OCI-M2 (cell line): Measurements from ENCODE around the gene ACSF3.

Experiments used
- DNase-seq: peaks from one replicate; lab custom pipeline; 2025; ENCODE audit not compliant: unreplicated experiment; lab: John Stamatoyannopoulos, UW

The ACSF3 gene

DNA sequence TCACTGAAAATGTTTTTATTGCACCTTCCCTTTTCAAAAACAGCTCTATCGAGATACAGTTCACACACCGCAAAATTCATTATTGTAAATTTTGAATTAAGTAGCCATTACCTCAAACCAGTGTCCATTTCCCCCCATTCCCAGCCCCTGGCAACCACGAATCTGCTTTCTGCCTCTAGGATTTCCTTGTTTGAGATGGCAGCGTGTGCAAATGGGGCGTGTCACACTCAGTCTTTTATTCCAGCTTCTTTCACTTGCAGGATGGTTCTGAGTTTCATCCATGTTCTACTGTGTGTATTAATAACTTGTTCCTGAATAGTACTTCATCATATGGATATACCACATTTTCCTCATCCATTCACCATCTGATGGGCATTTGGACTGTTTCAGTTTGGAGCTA, 14.8 kb downstream of the ACSF3 start:
- no peak for DNase-seq

DNA sequence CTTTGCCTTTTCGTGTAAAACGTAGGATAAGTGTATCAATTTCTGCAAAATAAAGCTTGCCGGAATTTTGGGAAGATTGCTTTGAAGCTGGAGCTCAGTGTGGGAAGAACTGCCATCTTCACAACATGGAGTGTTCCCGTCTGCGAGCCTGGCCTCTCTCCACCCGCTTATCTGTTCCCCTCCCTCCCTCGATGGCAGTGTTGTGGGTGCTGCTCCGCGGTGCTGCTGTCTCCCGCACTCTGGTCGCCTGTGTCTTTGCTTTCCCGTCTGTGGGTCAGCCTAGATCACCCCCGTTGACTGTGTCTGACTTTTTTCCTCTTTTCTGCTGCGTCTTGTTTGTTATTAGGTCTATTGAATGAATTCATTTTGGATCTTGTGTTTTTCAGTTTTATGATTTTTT, 17.0 kb downstream of the ACSF3 start:
- DNase-seq: no peak

DNA sequence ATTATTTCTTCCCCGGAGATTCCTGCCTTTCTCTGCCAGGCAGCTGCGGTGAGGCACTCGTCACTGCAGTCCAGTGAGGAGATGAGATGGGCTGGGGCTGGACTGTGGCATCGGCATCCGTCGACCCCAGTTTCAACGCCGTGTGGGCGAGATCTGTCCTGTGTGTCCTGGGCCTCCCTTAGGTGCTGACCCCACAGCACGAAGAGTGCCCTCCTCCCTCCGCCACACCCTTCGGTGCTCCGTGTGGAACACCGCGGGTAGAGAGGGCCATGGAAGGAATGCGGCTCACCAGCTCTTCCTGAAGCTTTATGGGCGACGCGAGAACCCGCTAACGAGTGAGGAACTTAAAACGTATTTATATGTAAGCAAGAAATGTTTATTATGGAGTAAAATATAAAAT, 17.6 kb downstream of the ACSF3 start:
- no peak for DNase-seq

DNA sequence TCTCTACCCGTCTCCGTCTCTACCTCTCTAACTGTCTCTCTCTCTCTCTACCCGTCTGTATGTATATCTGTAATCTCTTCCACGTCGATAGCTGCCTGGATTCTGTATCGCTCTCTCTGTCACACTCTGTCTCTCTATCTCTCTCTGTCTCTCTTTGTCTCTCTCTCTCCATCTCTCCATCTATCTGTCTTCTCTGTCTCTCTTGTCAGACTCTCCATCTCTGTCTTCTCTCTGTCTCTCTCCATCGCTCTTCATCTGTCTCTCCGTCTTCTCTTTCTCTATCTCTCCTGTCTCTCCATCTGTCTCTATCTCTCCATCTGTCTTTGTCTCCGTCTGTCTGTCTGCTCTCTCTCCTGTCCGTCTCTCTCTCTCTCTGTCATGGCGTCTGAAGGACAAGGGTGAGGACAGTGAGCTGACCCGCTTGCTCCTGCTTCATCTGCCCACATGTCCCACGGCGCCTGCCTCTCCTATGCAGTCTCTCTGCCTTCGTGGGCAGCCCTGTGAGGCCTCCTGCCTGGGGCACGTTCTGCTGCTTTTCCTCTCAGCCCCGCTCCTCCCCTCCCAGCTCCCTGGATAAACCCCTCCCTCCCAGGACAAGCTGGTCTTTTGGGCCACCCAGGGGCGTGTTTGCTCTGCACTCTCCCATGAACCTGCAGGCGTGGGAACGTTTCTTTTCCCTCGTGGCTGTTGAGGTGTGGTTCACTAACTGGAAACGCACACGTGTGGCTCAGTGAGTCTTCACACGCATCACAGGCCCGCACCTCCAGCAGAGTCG, 18.9 kb downstream of the ACSF3 start:
- no peak for DNase-seq

DNA sequence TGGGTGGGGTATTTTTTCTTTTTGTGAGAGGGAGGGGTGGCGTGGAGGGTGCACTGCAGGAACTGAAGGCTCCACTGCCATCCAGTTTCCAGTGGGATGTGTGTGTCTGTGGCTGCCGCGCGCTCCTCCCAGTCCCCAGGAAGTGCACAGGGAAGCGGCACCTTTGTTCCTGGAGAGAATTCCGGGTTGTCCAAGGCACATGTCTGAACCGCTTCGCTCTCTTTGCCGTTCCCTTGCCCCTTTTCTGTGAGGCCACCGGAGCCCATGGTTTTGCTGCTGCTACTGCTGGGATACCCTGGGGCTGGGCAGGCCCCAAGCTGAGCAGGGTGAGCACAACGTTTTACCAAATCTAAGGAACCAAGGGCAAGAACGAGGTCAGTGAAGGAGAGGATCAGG, 19.5 kb downstream of the ACSF3 start:
- no peak for DNase-seq

DNA sequence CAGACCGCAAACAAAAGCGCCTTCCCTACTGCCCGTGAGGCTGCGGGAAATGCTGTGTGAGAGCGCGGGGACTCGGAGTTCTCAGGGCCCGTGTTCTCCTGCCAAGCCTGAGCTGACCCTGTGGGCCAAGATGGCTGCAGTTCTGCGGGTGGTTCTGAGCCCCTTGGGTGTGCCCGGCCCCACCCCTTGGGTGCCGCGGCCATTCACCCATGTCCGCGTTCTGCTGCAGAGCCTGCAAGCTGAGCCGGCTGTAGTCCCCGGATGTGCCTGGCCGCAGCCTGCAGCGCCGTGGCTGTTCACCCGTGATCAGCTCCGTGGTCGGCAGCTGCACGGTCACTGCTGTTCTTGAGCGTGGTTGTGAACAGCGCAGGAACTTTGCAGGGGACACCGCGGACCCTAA, 20.0 kb downstream of the ACSF3 start:
- no peak for DNase-seq

DNA sequence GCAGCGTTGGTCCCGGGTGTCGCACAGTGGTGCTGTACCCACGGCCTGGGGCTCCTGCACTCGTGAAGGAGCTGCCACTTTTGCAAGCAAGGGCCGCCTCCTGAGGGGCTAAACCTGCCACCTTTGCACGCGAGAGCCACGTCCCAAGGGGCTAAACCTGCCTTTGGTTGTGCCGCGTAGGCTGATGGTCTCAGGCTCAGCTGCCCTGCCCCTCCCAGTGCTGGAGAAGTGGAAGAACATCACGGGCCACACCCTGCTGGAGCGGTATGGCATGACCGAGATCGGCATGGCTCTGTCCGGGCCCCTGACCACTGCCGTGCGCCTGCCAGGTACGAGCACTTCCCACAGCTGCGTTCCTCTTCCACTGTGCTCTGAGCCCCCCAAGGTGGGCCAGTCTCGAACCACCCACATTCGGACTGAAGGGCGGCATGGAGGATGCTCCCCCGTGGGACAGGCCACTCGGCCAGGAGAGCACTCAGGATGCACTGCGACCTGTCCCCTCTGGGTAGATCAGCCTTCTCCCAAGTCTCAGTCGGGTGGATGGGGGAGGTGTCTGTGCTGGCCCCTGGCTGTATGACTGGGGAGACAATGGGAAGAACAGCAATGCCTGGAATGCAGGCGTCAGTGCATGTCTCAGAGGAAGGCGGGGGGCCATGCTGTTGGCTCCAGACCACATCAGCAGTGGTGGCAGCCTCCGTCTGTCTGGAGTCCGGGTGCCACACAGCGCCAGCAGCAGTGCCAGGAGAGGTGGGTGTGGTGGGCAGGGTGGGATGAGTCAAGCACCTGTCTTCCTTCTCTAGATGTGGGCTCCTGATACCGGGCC, 20.7 kb downstream of the ACSF3 start:
- DNase-seq: no peak

DNA sequence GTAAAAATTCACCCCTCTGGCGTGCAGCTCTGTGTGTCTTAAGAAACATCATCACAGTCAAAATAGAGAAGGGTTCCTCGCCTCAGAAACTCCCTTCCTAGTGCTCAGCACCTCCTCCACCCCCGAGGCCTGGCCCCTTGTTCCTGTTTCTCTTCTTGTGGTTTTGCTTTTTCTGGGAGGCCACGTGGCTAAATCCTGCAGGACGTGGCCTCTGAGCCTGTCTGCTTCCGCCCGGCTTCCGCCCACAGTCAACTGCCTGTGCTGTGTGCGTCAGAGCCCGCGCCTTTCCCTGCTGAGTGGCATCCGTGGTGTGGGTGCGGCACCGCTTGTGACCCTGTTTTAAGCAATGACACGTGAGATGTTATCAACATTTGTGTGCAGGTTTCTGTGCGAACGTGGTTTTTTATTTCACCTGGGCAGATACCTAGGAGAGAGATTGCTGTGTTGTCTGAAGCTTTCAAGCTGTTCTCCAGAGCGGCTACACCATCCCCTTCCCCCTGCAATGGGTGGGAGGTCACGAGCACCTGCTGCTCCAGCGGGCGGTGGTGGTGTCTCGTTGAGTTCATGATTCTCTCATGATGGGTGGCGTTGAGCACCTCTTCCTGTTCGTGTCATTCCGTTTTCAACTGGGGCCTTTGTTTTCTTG, 21.7 kb downstream of the ACSF3 start:
- DNase-seq: no peak

DNA sequence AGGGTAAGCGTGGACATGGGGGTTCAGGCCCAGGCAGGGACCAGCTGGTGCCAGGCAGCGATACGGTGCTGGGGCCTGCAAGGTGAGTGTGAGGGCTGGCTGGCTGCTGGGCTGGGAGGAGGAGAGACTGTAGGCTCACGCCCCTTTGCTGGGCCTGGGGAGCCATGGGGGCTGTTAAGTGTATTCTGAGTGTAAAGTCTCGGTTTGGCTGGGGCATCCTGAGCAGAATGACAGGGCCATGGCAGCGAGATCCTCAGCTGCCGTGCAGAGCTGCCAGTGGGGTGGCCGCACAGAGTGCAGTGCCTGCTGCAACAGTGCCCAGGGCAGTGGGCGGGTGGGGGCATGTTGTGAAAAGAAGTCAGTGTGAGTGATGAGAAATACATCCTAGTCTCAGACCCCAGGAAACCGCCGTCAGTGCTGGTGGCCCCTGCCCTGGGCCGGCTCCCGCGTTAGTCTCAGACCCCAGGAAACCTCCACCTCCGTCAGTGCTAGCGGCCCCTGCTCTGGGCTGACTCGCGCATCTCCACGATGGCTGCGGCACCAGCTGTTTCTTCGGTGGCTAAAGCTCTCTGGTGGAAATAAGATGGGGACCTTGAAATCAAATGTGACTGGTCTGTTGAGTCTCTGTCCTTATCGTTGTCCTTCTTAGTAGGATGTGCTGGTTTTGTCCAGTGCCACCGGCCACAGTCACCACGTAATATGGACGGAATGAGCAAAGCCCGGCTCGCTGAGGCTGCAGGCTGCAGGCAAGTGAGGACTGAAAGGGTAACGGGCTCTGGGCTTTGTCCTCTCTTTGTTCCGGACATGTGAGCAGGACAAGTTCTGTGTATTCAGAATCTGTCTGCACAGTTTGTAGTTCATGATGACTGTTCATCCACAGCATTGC, 22.9 kb downstream of the ACSF3 start:
- DNase-seq: no peak

DNA sequence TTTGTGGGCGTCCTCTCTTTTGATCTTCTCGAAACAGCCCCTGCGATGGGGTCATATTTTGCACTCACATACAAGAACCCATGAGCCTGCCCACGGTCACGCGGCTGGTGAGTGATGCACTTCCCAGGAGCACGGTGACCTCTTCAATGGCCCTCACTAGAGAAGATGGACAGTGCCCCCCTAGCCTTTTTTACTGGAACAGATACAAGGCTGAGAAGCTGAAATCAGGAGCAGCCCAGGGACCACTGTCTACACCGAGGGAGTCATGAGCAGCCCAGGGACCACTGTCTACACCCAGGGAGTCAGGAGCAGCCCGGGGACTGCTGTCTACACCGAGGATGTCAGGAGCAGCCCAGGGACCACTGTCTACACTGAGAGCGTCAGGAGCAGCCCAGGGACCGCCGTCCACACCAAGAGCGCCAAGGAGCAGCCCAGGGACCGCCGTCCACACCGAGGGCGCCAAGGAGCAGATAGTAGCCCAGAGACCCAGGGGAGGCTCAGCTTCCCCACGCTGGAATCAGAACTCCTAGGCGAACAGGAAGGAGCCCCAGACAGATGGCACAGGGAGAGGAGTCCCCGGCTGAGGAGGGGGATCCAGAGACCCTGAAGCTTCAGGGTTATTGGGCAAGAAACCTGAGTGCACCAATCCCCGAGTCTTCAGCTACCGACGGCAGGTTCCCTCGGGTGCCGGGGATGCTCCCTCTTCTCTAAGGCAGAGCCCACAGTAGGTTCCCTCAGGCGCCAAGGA, 23.7 kb downstream of the ACSF3 start:
- DNase-seq: no peak

DNA sequence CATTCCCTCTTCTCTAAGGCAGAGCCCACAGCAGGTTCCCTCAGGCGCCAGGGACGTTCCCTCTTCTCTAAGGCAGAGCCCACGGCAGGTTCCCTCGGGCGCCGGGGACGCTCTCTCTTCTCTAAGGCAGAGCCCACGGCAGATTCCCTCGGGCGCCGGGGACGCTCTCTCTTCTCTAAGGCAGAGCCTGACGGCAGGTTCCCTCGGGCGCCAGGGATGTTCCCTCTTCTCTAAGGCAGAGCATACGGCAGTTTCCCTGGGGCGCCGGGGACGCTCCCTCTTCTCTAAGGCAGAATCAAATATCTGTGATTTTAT, 24.3 kb downstream of the ACSF3 start:
- no peak for DNase-seq

DNA sequence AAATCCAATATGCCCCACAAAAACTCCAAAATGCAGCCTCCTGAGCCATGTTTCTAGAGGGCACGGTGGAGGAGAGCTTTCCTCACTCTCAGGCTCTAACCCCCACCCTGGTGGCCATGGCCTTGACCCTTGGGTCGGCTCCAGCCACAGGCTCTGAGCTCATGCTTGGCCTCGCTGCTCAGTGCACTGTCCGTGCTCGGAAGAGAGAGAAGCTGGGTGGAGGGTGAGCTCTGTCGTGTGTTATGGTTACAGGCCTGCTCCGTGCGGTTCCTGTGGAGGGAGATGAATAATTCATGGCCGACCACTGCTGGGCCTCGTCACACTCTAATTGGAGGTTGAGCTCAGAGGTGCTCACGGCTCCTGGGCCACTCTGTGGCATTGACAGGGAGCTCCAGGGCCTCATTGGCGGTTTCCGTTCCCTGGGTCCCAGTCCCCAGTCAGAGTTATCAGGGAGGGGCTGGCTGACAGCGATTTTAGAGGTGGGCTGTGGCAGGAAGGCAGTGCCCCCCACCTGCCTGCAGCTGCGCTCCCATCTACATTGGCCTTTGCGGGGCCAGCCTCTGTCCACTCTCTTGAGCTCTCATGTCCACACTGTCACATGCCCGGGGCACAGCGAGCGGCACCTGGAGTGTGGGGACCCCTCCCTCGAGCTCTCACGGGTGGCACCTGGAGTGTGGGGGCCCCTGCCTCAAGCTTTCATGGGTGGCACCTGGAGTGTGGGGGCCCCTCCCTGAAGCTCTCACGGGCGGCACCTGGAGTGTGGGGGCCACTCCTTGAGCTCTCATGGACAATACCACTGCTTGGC, 24.9 kb downstream of the ACSF3 start:
- DNase-seq: no peak

DNA sequence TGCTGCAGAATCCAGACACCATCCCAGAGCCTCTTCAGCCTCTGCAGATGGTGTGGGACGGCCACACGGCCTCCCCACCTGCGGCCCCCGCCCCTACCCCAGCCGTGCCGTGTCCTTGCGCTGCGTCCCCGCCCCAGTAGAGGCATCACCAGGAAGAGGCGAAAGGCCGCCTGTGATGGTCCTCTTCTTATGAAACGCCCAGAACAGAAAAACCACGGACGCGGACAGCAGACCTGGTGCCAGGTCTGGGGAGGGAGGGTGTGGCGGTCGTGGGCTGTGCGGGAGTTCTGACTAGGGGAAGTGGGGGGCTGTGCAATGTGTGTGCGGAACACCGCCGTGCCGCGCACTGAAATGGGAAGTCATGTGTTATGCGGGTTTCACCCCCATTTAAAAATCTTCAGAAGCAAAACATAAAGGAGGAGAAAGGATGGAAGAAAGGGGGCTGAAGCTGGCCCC, 25.5 kb downstream of the ACSF3 start:
- no peak for DNase-seq

DNA sequence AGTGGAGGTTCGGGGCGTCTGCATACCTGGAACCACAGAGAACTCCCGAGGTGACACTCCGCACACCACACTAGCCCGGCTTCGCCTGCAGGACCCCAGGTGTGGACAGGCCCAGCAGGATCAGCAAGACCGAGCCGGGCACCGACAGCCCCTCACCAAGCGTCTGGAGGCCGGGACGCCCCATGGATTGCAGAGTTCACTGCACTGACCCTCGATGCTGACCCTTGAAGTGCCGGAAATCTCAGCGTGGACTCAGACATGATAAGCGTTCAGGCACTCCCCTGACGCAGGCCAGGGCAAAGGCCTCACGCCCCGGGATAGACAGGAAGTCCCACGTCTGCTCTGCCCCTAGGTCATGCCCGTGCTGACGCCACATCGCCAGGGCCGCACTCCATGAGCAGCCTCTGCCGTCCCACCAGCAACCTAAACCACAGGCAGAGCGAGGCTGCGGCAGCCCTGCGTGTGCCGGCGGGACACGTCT, 26.0 kb downstream of the ACSF3 start:
- DNase-seq: no peak

DNA sequence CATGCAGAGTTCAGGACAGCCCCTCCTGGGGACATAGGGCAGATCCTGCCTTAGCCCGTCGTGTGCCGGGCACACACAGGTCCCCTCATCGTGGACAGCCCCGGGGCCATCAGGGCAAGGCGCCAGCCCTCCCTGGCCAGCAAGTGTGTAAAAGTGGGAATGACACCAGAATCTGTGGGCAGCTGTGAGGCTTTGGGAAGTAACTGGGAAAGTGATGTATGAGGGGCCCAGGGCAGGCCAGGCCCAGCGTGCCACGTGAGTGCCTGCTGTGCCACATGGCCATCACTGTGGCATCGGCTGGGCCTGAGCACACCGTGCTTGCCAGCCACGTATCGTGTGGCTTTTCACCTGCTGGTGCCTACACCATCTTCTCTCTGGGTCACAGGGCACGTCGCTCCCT, 26.6 kb downstream of the ACSF3 start:
- no peak for DNase-seq

DNA sequence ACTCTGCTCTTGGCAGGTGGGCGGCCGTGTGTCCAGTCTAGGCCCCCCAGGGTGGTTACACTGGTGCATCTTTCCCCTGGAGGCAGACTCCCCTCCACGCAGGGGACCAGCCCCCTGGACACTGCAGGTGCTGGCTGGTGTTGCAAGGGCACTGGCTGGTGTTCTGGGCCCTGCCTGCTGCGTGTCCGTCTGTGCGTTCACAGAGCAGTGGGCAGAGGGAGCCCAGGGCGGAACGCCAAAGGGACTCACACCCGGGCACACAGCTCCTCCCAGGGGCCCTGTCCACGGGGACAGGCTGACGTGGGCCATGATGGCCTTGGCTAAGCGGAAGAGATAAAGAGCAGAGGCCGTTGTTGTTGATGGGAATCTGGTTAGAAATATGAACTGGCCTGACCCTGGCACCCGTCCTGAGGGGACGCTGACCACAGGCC, 27.3 kb downstream of the ACSF3 start:
- no peak for DNase-seq

DNA sequence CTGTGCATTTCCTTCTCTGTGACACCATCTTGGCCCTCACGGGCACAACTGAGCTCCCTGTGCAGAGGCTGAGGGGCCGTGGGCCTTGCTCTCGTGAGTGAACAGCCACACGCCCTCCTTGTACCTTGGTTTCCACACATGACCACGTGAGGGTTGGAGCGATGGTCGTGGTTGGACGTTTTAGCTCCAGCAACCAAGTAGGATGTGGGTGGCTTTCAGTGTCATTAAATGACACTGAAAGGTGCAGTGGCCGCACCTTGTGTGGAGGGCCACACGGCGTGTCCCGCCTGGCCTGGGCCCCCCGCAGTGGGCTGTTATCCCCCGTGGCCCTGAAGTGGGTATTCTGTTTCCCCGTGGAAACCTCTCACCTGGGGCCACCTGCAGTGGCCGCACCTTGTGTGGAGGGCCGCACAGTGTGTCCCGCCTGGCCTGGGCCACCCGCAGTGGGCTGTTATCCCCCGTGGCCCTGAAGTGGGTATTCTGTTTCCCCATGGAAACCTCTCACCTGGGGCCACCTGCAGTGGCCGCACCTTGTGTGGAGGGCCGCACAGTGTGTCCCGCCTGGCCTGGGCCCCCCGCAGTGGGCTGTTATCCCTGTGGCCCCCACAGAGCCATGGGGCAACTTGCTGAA, 28.2 kb downstream of the ACSF3 start:
- DNase-seq: no peak

DNA sequence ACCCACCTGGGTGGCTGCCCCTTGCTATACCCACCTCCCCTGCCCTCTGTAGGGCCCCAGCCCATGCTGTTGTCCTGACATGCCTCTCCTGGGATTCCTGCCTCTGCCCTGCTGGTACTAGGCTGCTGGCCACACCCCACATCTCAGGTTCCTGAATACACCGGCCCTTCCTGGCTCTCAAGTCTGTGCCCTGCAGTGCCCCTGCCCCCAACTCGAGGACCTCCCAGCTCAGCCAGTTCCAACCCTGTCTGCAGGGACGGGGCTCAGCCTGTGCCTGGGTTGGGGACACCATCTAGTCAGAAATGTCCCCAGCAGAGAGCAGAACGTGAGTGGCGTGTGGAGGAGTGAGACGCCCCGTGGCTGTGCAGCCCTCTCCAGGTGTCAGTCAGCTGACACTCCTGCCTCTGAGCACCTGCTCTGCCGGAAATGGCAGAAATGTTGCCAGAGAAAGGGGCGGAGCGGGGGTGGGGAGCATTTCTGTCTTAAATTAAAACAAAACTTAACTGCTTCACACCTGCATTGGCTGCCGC, 28.7 kb downstream of the ACSF3 start:
- DNase-seq: no peak
